Mesenchymal stem cell (in vitro differentiated cells and primary cell): Measurements from ENCODE around the gene SPEN.

Source experiments
- DNase-seq: peaks from one replicate; pipeline ENCODE4 v3.0.0-alpha.2; 2013
- H2AFZ ChIP-seq: one replicate; pipeline ENCODE4 v1.6.1; 2013; ENCODE audit warnings: low read depth, mild to moderate bottlenecking, control low read depth, inconsistent platforms, low read length, moderate library complexity
- H2AK5ac ChIP-seq: 2 replicates; pipeline ENCODE4 v1.6.1; 2013; ENCODE audit warnings: low read length, moderate library complexity, mild to moderate bottlenecking, inconsistent platforms; ENCODE audit not compliant: severe bottlenecking
- H2BK120ac ChIP-seq: one replicate; pipeline ENCODE4 v1.6.1; 2013; ENCODE audit warnings: low read depth, mild to moderate bottlenecking, inconsistent platforms, low read length, moderate library complexity
- H2BK12ac ChIP-seq, 2 experiments: one replicate each; pipeline ENCODE4 v1.6.1; 2013; ENCODE audit warnings: inconsistent platforms in 2 of 2, low read length in 2 of 2, mild to moderate bottlenecking in 2 of 2, moderate library complexity in 2 of 2, control low read depth in 1 of 2
- H2BK15ac ChIP-seq: one replicate; pipeline ENCODE4 v1.6.1; 2013; ENCODE audit warnings: mild to moderate bottlenecking, low read depth, inconsistent platforms; ENCODE audit not compliant: poor library complexity, severe bottlenecking
- H2BK5ac ChIP-seq: 2 replicates; pipeline ENCODE4 v1.6.1; 2013; ENCODE audit warnings: low read depth, mild to moderate bottlenecking, low read length, control low read depth, inconsistent platforms; ENCODE audit not compliant: poor library complexity, severe bottlenecking
- H3K14ac ChIP-seq, 2 experiments: one replicate each; pipeline ENCODE4 v1.6.1; 2013; ENCODE audit warnings: inconsistent platforms in 2 of 2, low read length in 2 of 2, control low read depth in 1 of 2, mild to moderate bottlenecking in 1 of 2, moderate library complexity in 1 of 2
- H3K18ac ChIP-seq, 2 experiments: one replicate each; pipeline ENCODE4 v1.6.1; 2013; ENCODE audit warnings: inconsistent platforms in 2 of 2, low read length in 2 of 2, control low read depth in 1 of 2, low read depth in 1 of 2, mild to moderate bottlenecking in 1 of 2
- H3K23ac ChIP-seq, 2 experiments: one replicate each; pipeline ENCODE4 v1.6.1; 2013; ENCODE audit warnings: inconsistent platforms in 2 of 2, low read length in 2 of 2, mild to moderate bottlenecking in 2 of 2, moderate library complexity in 2 of 2, control low read depth in 1 of 2
- H3K27ac ChIP-seq: 2 replicates; pipeline ENCODE4 v1.5.1; 2013; ENCODE audit warnings: mild to moderate bottlenecking, moderate library complexity, low read length, control low read depth, inconsistent platforms; ENCODE audit not compliant: poor library complexity, severe bottlenecking
- H3K27me3 ChIP-seq, 2 experiments: 2 replicates each; pipeline versions ENCODE4 v1.6.1 to v1.7.0; 2013; ENCODE audit warnings: low read length in 2 of 2, mild to moderate bottlenecking in 2 of 2, moderate library complexity in 2 of 2, control low read depth in 1 of 2, inconsistent platforms in 1 of 2; ENCODE audit not compliant: control insufficient read depth in 1 of 2, insufficient read depth in 1 of 2
- H3K36me3 ChIP-seq, 2 experiments: 2 replicates each; pipeline versions ENCODE4 v1.6.1 to v1.7.0; 2013; ENCODE audit warnings: low read length in 2 of 2, control low read depth in 1 of 2, inconsistent platforms in 1 of 2, low read depth in 1 of 2, mild to moderate bottlenecking in 1 of 2; ENCODE audit not compliant: insufficient read depth in 2 of 2, control insufficient read depth in 1 of 2
- H3K4ac ChIP-seq, 2 experiments: one replicate each; pipeline ENCODE4 v1.6.1; 2013; ENCODE audit warnings: inconsistent platforms in 2 of 2, low read length in 2 of 2, mild to moderate bottlenecking in 2 of 2, moderate library complexity in 2 of 2, control low read depth in 1 of 2, low read depth in 1 of 2
- H3K4me1 ChIP-seq: 2 replicates; pipeline ENCODE4 v1.6.1; 2013; ENCODE audit warnings: low read depth, low read length, control low read depth; ENCODE audit not compliant: control insufficient read depth, insufficient read depth
- H3K4me2 ChIP-seq: 2 replicates; pipeline ENCODE4 v1.6.1; 2013; ENCODE audit warnings: low read length, mild to moderate bottlenecking, inconsistent platforms; ENCODE audit not compliant: poor library complexity, severe bottlenecking
- H3K4me3 ChIP-seq, 2 experiments: 2 replicates each; pipeline versions ENCODE4 v1.5.1 to v1.7.0; 2013; ENCODE audit warnings: low read length in 2 of 2, mild to moderate bottlenecking in 2 of 2, control low read depth in 1 of 2, low read depth in 1 of 2; ENCODE audit not compliant: insufficient read depth in 1 of 2
- H3K79me1 ChIP-seq: replicated peaks from 2 replicates; pipeline ENCODE4 v1.6.1; 2013; ENCODE audit warnings: mild to moderate bottlenecking, control low read depth, low read length, inconsistent platforms; ENCODE audit not compliant: poor library complexity, severe bottlenecking
- H3K9ac ChIP-seq: 2 replicates; pipeline ENCODE4 v1.7.0; 2013; ENCODE audit warnings: mild to moderate bottlenecking, low read length, moderate library complexity
- H3K9me3 ChIP-seq: 2 replicates; pipeline ENCODE4 v1.7.0; 2013; ENCODE audit warnings: mild to moderate bottlenecking, low read length; ENCODE audit not compliant: control insufficient read depth
- H4K8ac ChIP-seq: one replicate; pipeline ENCODE4 v1.6.1; 2013; ENCODE audit warnings: inconsistent platforms, mild to moderate bottlenecking, low read length, moderate library complexity
- H4K91ac ChIP-seq: one replicate; pipeline ENCODE4 v1.6.1; 2013; ENCODE audit warnings: mild to moderate bottlenecking, low read length, inconsistent platforms
- WGBS: methylation state at CpG from one replicate; pipeline ENCODE4 v1.1.7; 2013; ENCODE audit warnings: mixed read lengths; 5-methylcytosine and 5-hydroxymethylcytosine counted together

The SPEN gene

DNA sequence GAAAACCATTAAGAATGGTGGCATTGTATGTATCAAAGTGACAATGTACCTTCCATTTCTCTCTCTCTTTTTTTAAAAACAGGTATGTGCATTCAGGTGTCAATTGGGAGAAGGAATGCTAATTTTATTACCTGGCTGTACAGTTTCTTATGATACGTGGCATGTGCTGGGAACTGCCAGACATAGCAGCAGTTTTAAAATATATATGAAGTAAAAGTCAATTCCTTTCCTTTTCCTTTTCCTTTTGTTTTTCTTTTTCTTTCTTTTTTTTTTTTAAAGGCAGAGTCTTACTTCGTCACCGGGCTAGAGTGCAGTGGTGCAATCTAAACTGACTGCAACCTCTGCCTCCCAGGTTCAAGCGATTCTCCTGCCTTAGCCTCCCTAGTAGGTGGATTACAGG, 37.0 kb downstream of the SPEN start:
- DNase-seq: no peak
- H3K9me3 ChIP-seq: no peaks in the 10 kb centered on the region
- H3K9ac ChIP-seq: no peak overlapping the region
- peaks cover 5% of the 10 kb centered on the region for H3K79me1 ChIP-seq
- peaks cover 12% of the 10 kb centered on the region for H3K4me1 ChIP-seq
- no peak overlapping the region for H4K8ac ChIP-seq
- no peak overlapping the region for H2BK15ac ChIP-seq
- no peak overlapping the region for H3K14ac ChIP-seq
- H2AK5ac ChIP-seq: no peak overlapping the region
- whole genome bisulfite sequencing: 98% methylated on average over 3 of the region's 4 CpGs
- no peak overlapping the region for H4K91ac ChIP-seq
- peaks cover 3% of the 10 kb centered on the region in 2 experiments for H3K36me3 ChIP-seq
- no peak overlapping the region for H3K4ac ChIP-seq
- no peaks in the 10 kb centered on the region for H3K27me3 ChIP-seq
- no peak overlapping the region for H3K23ac ChIP-seq
- H2BK120ac ChIP-seq: no peak overlapping the region
- no peak overlapping the region for H3K27ac ChIP-seq
- no peak overlapping the region for H2AFZ ChIP-seq
- no peak overlapping the region for H3K4me2 ChIP-seq
- no peak overlapping the region for H2BK5ac ChIP-seq
- H3K18ac ChIP-seq: no peak overlapping the region
- H3K4me3 ChIP-seq: no peak overlapping the region
- H2BK12ac ChIP-seq: no peak overlapping the region

DNA sequence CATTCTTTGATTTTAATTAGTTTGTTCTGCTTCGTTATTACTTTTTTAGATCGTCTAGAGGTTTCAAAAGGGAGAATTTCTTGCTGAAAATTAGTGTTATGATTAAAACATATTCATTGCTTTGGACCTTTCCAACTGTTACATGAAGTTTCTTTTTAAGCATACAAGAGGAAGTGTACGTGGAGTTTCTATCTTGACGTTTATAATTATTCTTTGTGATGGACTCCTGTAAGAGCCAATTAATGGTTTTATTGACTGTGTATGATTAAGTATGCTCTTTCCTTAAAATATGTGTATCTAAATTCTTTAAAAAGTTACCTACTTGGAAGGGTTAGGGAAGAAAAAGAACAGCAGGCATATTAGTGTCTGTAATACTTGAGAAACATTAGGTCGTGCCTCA, 37.8 kb downstream of the SPEN start:
- Histone ChIP-seq H2AK5ac (no peak overlapping the region), H3K27ac (peak overlapping the region; percentile 100), H3K14ac (no peak overlapping the region), H3K79me1 (peaks cover 4% of the 10 kb centered on the region), H3K4me1 (peaks cover 12% of the 10 kb centered on the region), H2AFZ (no peak overlapping the region), H3K23ac (no peak overlapping the region), H3K27me3 (no peaks in the 10 kb centered on the region), H3K36me3 (peaks cover 3% of the 10 kb centered on the region in 2 experiments), H3K4me2 (no peak overlapping the region), H2BK12ac (no peak overlapping the region), H3K9me3 (no peaks in the 10 kb centered on the region), H3K9ac (peak overlapping the region; percentile 94), H4K91ac (no peak overlapping the region), H3K18ac (no peak overlapping the region), H3K4me3 (peak overlapping the region in 1 of 2 experiments; percentile 75), H2BK5ac (no peak overlapping the region), H2BK120ac (no peak overlapping the region), H2BK15ac (no peak overlapping the region), H4K8ac (no peak overlapping the region), H3K4ac (no peak overlapping the region)
- 92% methylated on average over 4 of the region's 5 CpGs for WGBS
- no peak for DNase-seq

DNA sequence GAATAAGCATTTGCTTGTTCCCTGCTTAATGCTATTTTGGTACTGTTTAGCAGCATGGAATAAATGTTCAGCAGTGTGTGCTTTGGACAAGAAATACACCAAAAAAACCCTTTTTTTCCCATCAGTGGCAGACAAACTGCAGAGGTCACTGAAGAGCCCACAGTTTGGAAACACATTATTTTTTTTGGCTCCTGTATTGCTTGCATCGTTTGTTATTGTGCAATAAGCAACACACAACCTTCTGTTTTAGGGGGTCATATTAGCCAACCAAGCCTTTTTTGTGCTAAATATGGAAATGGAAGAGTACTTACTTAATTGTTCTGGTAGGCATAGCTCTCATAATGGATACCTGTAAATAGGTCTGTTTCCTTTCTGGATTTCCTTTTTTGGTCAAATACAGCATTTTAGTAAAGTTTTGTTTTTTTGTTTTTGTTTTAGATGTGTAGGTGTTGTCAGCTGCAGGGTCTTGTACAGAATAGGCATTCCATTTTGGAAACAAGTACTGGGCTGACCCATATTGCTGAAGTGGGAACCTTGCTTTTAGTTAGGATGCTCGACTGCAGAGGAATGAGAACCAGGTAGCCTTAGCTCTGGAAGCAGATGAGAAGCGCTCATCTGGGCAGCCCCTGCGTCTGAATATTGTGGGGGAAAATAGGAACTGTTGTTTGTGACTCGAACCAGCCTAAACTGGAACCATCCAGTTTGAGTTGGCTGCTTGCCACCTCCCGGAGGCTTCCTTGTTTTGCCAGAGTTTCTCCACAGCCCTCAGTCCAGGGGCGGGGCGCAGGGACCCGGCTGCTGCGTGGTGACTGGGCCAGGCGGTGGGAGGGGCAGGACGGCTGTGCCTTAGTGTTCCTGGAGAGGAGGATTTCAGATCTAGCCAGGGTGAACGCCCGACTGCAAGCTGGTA, 38.4 kb downstream of the SPEN start:
- Histone ChIP-seq H2BK5ac (peak overlapping the region; percentile 90), H3K4me1 (peaks cover 12% of the 10 kb centered on the region), H3K9ac (peak overlapping the region; percentile 94), H3K18ac (peak overlapping the region in 1 of 2 experiments; percentile 89), H2BK120ac (peak overlapping the region; percentile 79), H2AK5ac (peak overlapping the region; percentile 95), H3K4me3 (peak overlapping the region in 1 of 2 experiments; percentile 75), H3K79me1 (peaks cover 4% of the 10 kb centered on the region), H3K14ac (no peak overlapping the region), H3K23ac (no peak overlapping the region), H2BK12ac (peak overlapping the region in 1 of 2 experiments; percentile 84), H4K8ac (peak overlapping the region; percentile 94), H3K27ac (peak overlapping the region; percentile 100), H3K9me3 (no peaks in the 10 kb centered on the region), H3K4me2 (peak overlapping the region; percentile 94), H3K27me3 (no peaks in the 10 kb centered on the region), H3K36me3 (peaks cover 1 to 3% of the 10 kb centered on the region in 2 experiments), H3K4ac (peak overlapping the region; percentile 75 to 84), H2AFZ (no peak overlapping the region), H2BK15ac (no peak overlapping the region), H4K91ac (peak overlapping the region; percentile 87)
- WGBS: 11% methylated on average over 9 of the region's 14 CpGs
- peak; percentile 92 for DNase-seq

DNA sequence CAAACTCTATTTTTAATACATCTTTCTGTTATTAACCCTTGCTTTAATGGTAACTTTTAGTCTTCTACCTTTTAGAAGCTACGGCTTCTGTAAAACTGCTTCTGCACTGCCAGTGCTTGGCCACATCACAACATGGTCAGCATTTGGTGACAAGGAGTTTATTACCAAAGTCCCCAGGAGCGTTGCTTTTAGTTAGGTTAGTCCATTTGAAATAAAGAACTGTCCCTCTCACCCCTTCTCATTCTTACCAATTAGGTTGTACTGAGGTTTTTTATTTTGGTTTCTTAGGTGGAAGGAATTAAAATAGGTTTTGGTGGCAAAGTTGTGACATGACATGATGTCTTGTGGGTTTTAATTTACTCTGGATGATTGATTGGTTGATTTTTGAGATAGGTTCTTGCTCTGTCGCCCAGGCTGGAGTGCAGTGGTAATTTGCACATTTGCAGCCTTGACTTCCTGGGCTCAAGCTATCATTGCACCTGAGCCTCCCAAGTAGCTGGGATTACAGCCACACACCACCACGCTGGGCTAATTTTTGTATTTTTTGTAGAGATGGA, 39.2 kb downstream of the SPEN start:
- no peak overlapping the region for H3K18ac ChIP-seq
- DNase-seq: no peak
- peaks cover 2% of the 10 kb centered on the region for H3K79me1 ChIP-seq
- no peak overlapping the region for H2BK120ac ChIP-seq
- H3K36me3 ChIP-seq: peaks cover 0 to 3% of the 10 kb centered on the region in 2 experiments
- 61% methylated on average over 4 of the region's 4 CpGs for WGBS
- no peak overlapping the region for H3K14ac ChIP-seq
- H4K8ac ChIP-seq: no peak overlapping the region
- H3K4me1 ChIP-seq: peaks cover 12% of the 10 kb centered on the region
- H2AFZ ChIP-seq: no peak overlapping the region
- no peak overlapping the region for H3K4ac ChIP-seq
- H3K23ac ChIP-seq: no peak overlapping the region
- H2BK12ac ChIP-seq: peak overlapping the region; percentile 31 to 46
- H4K91ac ChIP-seq: no peak overlapping the region
- H3K27me3 ChIP-seq: no peaks in the 10 kb centered on the region
- H2BK5ac ChIP-seq: no peak overlapping the region
- peak overlapping the region; percentile 94 for H3K9ac ChIP-seq
- H3K9me3 ChIP-seq: no peaks in the 10 kb centered on the region
- peak overlapping the region; percentile 79 for H3K27ac ChIP-seq
- H2BK15ac ChIP-seq: no peak overlapping the region
- peak overlapping the region in 1 of 2 experiments; percentile 75 for H3K4me3 ChIP-seq
- H3K4me2 ChIP-seq: peak overlapping the region; percentile 77
- H2AK5ac ChIP-seq: peak overlapping the region; percentile 2
